Keratinocyte (primary cell): Measurements from ENCODE around the gene TXNDC2. TPM values are rescaled to one million over a fixed set of nuclear protein-coding genes. Genes with fewer than 3 reads are reported as not detected.

Experiments
- DNase-seq: peaks from one replicate; pipeline ENCODE4 v3.0.0-alpha.2; 2011; ENCODE audit warnings: low read depth, missing footprints, low spot score
- FAIRE-seq: peaks from 2 replicates; lab custom pipeline; 2011; peaks lifted over from hg19 to GRCh38; lab: Jason Lieb, UNC
- H2AFZ ChIP-seq: 2 replicates; pipeline ENCODE4 v1.6.0; 2012; ENCODE audit warnings: low read length, control low read depth, inconsistent platforms; ENCODE audit not compliant: control insufficient read depth
- H3K27ac ChIP-seq: 2 replicates; pipeline ENCODE4 v1.5.1; 2011; ENCODE audit warnings: low read length; ENCODE audit not compliant: control insufficient read depth, insufficient read depth
- H3K27me3 ChIP-seq: 3 replicates; pipeline ENCODE4 v1.6.0; 2011; ENCODE audit warnings: low read length; ENCODE audit not compliant: control insufficient read depth, insufficient read depth; ENCODE audit errors: extremely low read depth
- H3K36me3 ChIP-seq, 2 experiments: 2 replicates in 1 of 2; 3 replicates in 1 of 2; pipeline ENCODE4 v1.5.1; 2011; ENCODE audit warnings: low read length in 2 of 2, mild to moderate bottlenecking in 1 of 2; ENCODE audit not compliant: control insufficient read depth in 2 of 2, insufficient read depth in 2 of 2; ENCODE audit errors: extremely low read depth in 1 of 2
- H3K4me1 ChIP-seq: 3 replicates; pipeline ENCODE4 v1.5.1; 2011; ENCODE audit warnings: low read length; ENCODE audit not compliant: control insufficient read depth, insufficient read depth; ENCODE audit errors: extremely low read depth
- H3K4me2 ChIP-seq: 3 replicates; pipeline ENCODE4 v1.6.0; 2011; ENCODE audit warnings: low read depth, low read length; ENCODE audit not compliant: control insufficient read depth, insufficient read depth; ENCODE audit errors: extremely low read depth
- H3K4me3 ChIP-seq, 3 experiments: fragments of 200-600 bp in 1 of 3; sonication (generic) in 1 of 3; 2 replicates in 2 of 3; 3 replicates in 1 of 3; pipeline ENCODE4 v1.5.1; 2011 to 2016; ENCODE audit warnings: low read length in 3 of 3, mild to moderate bottlenecking in 3 of 3, control low read depth in 2 of 3, inconsistent platforms in 1 of 3, low read depth in 1 of 3, mixed read lengths in 1 of 3, mixed run types in 1 of 3, moderate library complexity in 1 of 3; ENCODE audit not compliant: control insufficient read depth in 2 of 3, insufficient read depth in 2 of 3; ENCODE audit errors: extremely low read depth in 1 of 3
- H3K79me2 ChIP-seq: 2 replicates; pipeline ENCODE4 v1.6.0; 2012; ENCODE audit warnings: low read length; ENCODE audit not compliant: control insufficient read depth, insufficient read depth
- H3K9ac ChIP-seq: 3 replicates; pipeline ENCODE4 v1.6.0; 2011; ENCODE audit warnings: low read length; ENCODE audit not compliant: control insufficient read depth, insufficient read depth; ENCODE audit errors: extremely low read depth
- H3K9me1 ChIP-seq: 3 replicates; pipeline ENCODE4 v1.6.0; 2011; ENCODE audit warnings: low read length; ENCODE audit not compliant: control insufficient read depth, insufficient read depth; ENCODE audit errors: extremely low read depth
- H3K9me3 ChIP-seq: 2 replicates; pipeline ENCODE4 v1.5.1; 2012; ENCODE audit warnings: low read depth, low read length; ENCODE audit not compliant: control insufficient read depth
- H4K20me1 ChIP-seq: 3 replicates; pipeline ENCODE4 v1.6.0; 2011; ENCODE audit warnings: low read length; ENCODE audit not compliant: control insufficient read depth, insufficient read depth; ENCODE audit errors: extremely low read depth
- EZH2 ChIP-seq: IDR thresholded peaks from one replicate; pipeline ENCODE4 v1.6.1; 2012; ENCODE audit warnings: inconsistent platforms, mild to moderate bottlenecking, low read length, moderate library complexity
- dilution Hi-C: fragments of 300-500 bp; cut with MboI; formaldehyde crosslinking; loops from one replicate; pipeline ENCODE4 v1.7.0; 2020; ENCODE audit warnings: low sequenced_read_pairs; ENCODE audit not compliant: extremely low pct_ligation_motif_present
- polyA plus RNA-seq, 5 experiments: library from polyadenylated mRNA; depleted of rRNA in 3 of 5; stranded (reverse) in 3 of 5; stranded (forward) in 1 of 5; unstranded in 1 of 5; fragments of >200 nt; gene quantifications; 1 replicate in 1 of 5; 2 replicates in 3 of 5; 3 replicates in 1 of 5; pipeline versions ENCODE4 v1.2.1 to v1.2.3, GENCODE V29; 2011 to 2012; ENCODE audit warnings: missing spikeins in 2 of 5, low read depth in 1 of 5, low replicate concordance in 1 of 5
- TF ChIP-seq, protein P1 (sequence below), 3 experiments: IDR thresholded peaks in 1 of 3; conservative IDR thresholded peaks in 1 of 3; optimal IDR thresholded peaks in 1 of 3; 2 replicates in 2 of 3; 3 replicates in 1 of 3; pipeline versions ENCODE3 to v1.5.1; 2011; ENCODE audit warnings: low read length in 3 of 3, mild to moderate bottlenecking in 3 of 3, moderate library complexity in 2 of 3, control low read depth in 1 of 3, inconsistent platforms in 1 of 3; ENCODE audit not compliant: insufficient read depth in 2 of 3; ENCODE audit errors: extremely low read depth in 1 of 3

The TXNDC2 gene
- polyA plus RNA-seq, 1 donor (not counting 4 experiments of a cell fraction or from before 2014, with no cell fraction given) = not detected

DNA sequence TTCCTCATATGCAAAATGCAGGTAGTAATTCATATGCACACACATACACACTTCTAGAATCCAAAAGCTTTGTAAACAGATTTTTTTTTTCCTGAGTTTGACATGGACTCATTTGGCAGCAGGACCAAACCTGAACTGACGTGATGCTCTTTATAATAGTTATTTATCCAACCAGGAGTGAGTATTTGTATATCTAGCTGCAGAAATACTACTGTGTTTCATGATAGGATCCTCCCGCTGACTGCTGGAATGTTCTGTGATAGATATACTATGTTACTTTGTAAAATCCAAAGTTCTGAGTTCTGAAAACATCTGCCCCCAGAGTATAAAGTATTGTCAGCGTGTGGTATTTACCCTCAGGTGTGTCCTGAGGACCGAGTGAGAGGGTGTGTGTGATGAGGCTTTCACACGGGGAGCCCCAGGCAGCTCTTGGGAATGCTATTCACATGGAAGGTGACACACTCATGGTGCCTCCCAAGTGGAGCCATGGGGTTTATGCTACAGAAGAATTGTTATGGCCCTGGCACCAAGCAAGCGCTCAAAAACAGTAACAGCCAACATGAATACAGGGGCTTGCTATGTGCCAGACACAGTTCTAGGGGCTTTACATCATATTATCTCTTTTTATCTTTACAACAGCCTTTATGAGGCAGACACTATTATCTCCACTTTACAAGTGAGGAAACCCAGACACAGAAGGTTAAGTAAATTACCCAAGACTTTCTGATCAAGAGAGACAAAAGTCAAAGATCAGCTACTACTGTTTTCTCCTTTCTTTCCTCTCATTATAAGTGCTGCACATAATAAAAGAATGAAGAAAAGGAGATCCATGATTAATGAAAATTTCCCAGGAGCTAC lies 16.7 kb upstream of the TXNDC2 start:
- Histone ChIP-seq H3K4me1 (peaks cover 23% of the 10 kb centered on the region), H3K4me3 (no peak overlapping the region), H3K9me3 (peaks cover 6% of the 10 kb centered on the region), H3K9me1 (no peaks in the 10 kb centered on the region), H3K79me2 (no peaks in the 10 kb centered on the region), H3K9ac (no peak overlapping the region), H4K20me1 (no peaks in the 10 kb centered on the region), H3K27ac (peak overlapping the region; percentile 15), H2AFZ (no peak overlapping the region), H3K36me3 (no peaks in the 10 kb centered on the region), H3K4me2 (peak overlapping the region; percentile 13), H3K27me3 (no peaks in the 10 kb centered on the region)
- no peak for FAIRE-seq
- DNase-seq = no peak
- dilution Hi-C loops = no loop called here
- TF ChIP-seq EZH2 = no peak
- TF ChIP-seq, protein P1, sequence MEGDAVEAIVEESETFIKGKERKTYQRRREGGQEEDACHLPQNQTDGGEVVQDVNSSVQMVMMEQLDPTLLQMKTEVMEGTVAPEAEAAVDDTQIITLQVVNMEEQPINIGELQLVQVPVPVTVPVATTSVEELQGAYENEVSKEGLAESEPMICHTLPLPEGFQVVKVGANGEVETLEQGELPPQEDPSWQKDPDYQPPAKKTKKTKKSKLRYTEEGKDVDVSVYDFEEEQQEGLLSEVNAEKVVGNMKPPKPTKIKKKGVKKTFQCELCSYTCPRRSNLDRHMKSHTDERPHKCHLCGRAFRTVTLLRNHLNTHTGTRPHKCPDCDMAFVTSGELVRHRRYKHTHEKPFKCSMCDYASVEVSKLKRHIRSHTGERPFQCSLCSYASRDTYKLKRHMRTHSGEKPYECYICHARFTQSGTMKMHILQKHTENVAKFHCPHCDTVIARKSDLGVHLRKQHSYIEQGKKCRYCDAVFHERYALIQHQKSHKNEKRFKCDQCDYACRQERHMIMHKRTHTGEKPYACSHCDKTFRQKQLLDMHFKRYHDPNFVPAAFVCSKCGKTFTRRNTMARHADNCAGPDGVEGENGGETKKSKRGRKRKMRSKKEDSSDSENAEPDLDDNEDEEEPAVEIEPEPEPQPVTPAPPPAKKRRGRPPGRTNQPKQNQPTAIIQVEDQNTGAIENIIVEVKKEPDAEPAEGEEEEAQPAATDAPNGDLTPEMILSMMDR (optimal IDR thresholded peaks at IDR 0.05 in 1 of 3, IDR thresholded peaks at IDR 0.05 in 1 of 3, conservative IDR thresholded peaks at IDR 0.05 in 1 of 3; ENCODE audit: extremely low read depth in 1 of 3, insufficient read depth in 2 of 3, low read length in 3 of 3) = no peak

DNA sequence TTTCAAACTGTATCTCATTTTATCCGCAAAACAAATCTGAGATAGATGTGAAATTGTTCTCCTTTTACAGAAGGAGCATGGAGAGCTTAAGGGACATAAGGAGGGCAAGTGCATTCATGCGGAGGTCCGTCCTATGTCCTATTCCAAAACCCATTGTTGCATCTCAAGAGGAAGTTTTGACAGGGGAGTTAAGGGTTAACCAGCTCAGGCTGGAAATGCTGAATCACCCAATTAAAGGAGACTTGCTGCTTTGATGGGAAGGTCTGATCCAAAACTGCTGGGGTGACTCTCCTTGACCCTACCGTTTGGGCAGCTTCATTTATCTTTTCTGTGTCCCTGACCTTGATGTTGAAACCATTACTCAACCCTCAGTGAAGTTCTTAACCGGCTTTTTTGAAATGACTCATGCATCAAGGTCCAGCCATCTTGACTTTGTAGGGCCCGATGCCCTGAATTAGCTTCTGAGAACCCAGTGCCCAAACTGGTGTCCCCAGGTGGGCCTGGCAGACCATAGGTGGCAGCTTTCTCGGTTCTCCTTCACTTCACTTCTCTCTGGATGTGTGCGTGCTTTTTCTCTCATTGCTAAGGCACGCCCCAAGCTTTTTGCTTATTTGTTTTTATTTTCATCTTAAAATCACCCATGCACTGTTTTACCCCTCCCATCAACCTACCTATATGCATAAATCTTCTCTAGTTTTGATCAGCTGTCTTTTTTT lies 15.9 kb upstream of the TXNDC2 start:
- H3K9me3 ChIP-seq = peaks cover 6% of the 10 kb centered on the region
- no peak overlapping the region for H3K4me3 ChIP-seq
- no peaks in the 10 kb centered on the region for H4K20me1 ChIP-seq
- TF ChIP-seq, protein P1 (optimal IDR thresholded peaks at IDR 0.05 in 1 of 3, IDR thresholded peaks at IDR 0.05 in 1 of 3, conservative IDR thresholded peaks at IDR 0.05 in 1 of 3; ENCODE audit: extremely low read depth in 1 of 3, insufficient read depth in 2 of 3, low read length in 3 of 3) = no peak
- TF ChIP-seq EZH2 = no peak
- H3K4me2 ChIP-seq = peak overlapping the region; percentile 13
- H3K27ac ChIP-seq = peak overlapping the region; percentile 47
- H2AFZ ChIP-seq = peak overlapping the region; percentile 77
- no peaks in the 10 kb centered on the region for H3K27me3 ChIP-seq
- dilution Hi-C loops = no loop called here
- H3K4me1 ChIP-seq = peaks cover 25% of the 10 kb centered on the region
- H3K79me2 ChIP-seq = no peaks in the 10 kb centered on the region
- no peaks in the 10 kb centered on the region for H3K36me3 ChIP-seq
- H3K9me1 ChIP-seq = no peaks in the 10 kb centered on the region
- FAIRE-seq = no peak
- no peak overlapping the region for H3K9ac ChIP-seq
- DNase-seq = no peak
